Medulla oblongata (tissue), 1 donor: ENCODE measurements around the gene TAS2R31.
"Not testable (repeated sequence)": the region's sequence is repeated elsewhere in the genome, so short reads cannot be mapped to it uniquely, and the experiment has no call there.

Experiments
- DNase-seq: peaks from one replicate; pipeline ENCODE4 v3.0.0-alpha.2; 2015; ENCODE audit errors: extremely low spot score

Gene TAS2R31, protein sequence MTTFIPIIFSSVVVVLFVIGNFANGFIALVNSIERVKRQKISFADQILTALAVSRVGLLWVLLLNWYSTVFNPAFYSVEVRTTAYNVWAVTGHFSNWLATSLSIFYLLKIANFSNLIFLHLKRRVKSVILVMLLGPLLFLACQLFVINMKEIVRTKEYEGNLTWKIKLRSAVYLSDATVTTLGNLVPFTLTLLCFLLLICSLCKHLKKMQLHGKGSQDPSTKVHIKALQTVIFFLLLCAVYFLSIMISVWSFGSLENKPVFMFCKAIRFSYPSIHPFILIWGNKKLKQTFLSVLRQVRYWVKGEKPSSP

GRCh38 chr12:11031307-11031706, at the start of gene TAS2R31:
TAS2R31 (minus strand) TSS chr12:11031407; CDS start chr12:11031335, 72 bp downstream.
- DNase-seq, result no peak

- DNase-seq, result no peak
These were observed 47.0 kb upstream of the TAS2R31 start for GRCh38 chr12:11078246-11078645.

GRCh38 chr12:11075642-11076041, 44.4 kb upstream of the TAS2R31 start:
- peak; percentile 1 for DNase-seq

DNA sequence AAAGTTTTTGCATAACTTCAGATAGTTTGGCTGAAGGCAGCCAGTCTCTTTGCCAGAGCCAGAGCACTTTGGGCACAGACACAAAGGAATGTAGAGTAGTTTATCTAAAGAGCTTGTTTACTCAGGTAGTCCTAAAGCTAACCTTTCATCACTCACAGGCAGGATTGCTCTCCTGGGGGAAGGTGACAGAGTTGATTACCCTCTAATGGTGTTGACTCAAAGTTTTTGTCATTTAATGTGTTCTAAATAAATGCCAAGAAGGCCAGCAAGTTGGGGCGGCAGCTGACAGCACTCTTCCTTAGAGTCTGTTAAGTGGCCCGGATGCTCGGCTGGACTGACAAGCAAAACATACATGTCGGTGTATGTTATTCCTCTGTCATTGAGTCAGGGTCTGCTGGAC, 40.2 kb upstream of the TAS2R31 start:
- DNase-seq, result peak; percentile 1

DNA sequence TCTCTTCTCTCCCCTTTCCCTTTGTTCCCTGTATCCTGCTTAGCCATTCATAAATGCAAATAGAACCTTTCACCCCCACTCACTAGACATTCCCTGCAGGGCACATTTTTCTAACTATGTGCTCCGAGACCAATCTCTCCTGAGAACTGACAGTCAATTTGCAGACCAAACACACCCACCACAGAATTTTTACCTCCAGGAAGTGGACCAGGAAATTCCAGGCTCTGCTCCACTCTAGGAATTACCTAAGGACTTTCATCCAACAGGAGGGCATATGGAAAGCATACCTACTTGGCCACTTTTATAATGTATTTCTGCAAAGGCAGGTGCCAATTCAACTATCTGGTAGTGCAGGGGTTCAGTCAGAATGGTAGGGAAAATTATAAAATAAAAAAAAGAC, 39.8 kb upstream of the TAS2R31 start:
- DNase-seq, result no peak

DNA sequence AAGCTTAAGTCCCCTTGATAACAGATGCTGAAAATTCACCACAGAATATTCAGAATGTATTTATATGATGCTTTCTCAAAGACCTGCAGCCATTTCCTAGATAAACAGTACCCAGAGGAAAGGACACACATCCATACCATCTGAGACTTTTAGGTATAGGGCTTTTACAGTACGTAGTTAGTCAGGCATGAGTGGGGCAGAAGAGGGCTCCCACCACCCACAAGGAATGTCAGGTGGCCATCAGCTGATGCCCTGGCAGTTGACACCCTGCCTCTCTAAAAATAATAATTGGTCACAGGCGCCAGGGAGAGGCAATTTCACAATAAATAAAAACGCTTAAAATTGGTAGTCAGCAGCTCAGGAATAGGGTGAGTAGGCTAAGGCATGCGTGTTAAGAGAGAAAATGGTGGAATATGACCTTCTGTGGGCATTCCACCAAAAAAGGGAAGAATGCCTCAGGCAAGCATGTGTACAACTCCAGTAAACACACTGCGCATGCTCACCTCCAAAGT, 38.7 kb upstream of the TAS2R31 start:
- DNase-seq, result peak; percentile 1

DNA sequence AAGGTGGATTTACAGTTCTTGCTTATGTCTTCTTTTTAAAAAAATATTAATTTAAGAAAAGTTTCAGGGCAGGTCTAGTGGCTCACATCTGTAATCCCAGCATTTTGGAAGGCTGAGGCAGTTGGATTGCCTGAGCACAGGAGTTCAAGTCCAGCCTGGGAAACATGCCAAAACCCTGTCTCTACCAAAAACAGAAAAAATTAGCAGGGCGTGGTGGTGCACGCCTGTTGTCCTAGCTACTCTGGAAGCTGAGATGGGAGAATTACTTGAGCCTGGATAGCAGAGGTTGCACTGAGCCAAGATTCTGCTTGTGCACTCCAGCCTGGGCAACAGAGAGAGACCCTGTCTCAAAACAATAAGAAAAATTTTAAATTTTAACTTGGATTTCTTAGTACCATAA, 36.3 kb upstream of the TAS2R31 start:
- DNase-seq, result peak; percentile 80

GRCh38 chr12:11062194-11062593, 31.0 kb upstream of the TAS2R31 start, which contains the start of gene TAS2R46:
TAS2R46 (minus strand) TSS chr12:11062294; CDS start chr12:11062294, 0 bp downstream.
- not testable (repeated sequence) for DNase-seq

GRCh38 chr12:11059784-11060183, 28.6 kb upstream of the TAS2R31 start:
- no peak for DNase-seq

DNA sequence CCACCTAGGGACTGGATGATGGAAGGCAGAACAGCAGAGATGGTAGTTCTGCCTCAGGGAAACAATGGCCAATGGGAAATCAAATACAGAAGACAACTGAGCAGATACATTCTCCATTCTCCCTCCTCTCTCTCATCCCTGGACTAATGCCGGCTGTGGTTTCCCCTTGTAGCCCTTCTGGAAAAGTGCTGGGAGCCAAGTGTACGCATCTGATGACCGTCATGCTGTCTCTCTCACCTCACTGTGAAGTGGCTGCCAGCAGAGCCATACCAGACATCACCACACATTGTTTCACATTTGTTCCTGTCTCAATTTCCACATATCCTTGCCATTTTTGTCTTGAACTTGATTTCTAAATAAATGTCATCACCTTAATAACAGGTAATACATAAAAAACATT, 27.8 kb upstream of the TAS2R31 start:
- DNase-seq, result no peak

- DNase-seq, result no peak
These were observed 24.1 kb upstream of the TAS2R31 start for GRCh38 chr12:11055306-11055705.

DNA sequence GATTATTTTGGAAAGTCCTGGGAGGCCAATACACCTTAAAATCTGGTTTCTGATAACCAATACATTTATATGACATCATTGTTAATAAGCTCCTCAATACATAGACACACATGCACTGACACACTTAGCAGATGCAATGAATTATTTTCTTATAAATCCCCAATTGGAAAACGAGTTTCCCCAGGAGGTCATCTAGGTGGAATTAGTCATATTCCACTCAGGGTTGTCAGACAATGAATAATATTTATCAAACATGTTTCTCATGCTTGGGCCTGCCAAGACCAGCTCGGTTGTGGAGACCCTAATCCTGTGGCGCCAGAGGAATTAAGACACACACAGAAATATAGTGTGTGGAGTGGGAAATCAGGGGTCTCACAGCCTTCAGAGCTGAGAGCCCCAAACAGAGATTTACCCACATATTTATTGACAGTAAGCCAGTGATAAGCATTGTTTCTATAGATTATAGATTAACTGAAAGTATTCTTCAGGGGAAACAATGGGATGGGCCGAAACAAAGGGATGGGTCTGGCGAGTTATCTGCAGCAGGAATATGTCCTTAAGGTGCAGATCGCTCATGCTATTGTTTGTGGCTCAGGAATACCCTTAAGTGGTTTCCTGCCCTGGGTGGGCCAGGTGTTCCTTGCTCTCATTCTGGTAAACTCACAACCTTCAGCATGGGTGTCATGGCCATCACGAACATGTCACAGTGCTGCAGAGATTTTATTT, 18.8 kb upstream of the TAS2R31 start:
- DNase-seq, result not testable (repeated sequence)

DNA sequence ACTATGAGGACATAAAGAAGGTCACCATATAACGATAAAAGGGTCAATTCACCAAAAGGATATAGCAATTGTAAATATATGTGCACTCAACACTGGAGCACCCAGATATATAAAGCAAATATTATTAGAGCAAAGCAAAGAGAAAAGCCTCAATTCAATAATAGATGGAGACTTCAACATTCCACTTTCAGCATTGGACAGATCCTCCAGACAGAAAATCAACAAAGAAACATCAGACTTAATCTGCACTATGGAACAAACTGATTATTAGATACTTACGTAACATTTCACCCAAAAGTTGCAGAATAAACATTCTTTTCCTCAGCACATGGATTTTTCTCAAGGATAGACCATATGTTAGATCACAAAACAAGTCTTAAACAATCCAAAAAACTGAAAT, 10.2 kb upstream of the TAS2R31 start:
- not testable (repeated sequence) for DNase-seq

- no peak for DNase-seq
These were observed 9.0 kb upstream of the TAS2R31 start for GRCh38 chr12:11040162-11040561.

GRCh38 chr12:11039171-11039570, 8.0 kb upstream of the TAS2R31 start:
- DNase-seq, result no peak

DNA sequence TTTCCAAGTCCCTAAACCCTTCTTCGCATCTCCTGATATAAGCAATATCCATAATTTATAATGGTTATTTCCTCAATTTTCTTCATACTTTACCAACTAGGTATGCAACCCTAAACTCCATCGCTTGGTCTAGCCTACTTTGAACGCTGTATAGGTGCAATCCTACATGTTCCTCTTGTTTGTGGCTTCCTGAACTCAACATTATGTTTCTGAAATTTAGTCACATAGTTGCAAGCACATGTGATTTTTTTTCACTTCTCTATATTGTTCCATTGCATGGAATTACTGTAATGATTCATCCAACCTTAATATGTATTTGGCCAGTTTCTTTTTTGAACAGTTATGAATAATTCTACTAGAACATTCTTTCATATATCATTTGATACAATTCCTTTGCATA, 2.8 kb upstream of the TAS2R31 start:
- DNase-seq, result not testable (repeated sequence)

GRCh38 chr12:11026118-11026517, 5.1 kb downstream of the TAS2R31 start:
- no peak for DNase-seq

- no peak for DNase-seq
These were observed 7.8 kb downstream of the TAS2R31 start for GRCh38 chr12:11023387-11023786.

GRCh38 chr12:11022520-11022919, 8.7 kb downstream of the TAS2R31 start, which contains the start of gene TAS2R19:
TAS2R19 (minus strand) TSS chr12:11022620; CDS start chr12:11022571, 49 bp downstream.
- DNase-seq, result no peak

DNA sequence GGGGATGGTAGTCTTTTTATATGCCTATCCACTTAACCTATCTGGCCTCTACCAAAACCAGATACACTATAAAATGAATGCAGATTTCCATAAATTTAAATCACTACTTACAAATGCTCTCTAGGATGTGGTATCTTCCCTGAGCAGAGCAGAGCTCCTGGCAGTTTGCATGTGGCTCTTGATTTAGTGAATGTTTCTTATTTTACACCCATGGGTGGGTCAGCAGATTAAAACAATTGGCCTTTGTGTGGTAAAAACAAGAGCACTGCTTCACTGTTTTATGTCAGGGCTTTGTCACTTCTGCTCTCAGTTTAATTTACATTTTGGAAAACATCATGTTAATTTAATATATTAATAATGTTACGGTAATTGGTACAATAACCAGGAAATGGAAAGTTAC, 14.3 kb downstream of the TAS2R31 start:
- peak; percentile 90 for DNase-seq

DNA sequence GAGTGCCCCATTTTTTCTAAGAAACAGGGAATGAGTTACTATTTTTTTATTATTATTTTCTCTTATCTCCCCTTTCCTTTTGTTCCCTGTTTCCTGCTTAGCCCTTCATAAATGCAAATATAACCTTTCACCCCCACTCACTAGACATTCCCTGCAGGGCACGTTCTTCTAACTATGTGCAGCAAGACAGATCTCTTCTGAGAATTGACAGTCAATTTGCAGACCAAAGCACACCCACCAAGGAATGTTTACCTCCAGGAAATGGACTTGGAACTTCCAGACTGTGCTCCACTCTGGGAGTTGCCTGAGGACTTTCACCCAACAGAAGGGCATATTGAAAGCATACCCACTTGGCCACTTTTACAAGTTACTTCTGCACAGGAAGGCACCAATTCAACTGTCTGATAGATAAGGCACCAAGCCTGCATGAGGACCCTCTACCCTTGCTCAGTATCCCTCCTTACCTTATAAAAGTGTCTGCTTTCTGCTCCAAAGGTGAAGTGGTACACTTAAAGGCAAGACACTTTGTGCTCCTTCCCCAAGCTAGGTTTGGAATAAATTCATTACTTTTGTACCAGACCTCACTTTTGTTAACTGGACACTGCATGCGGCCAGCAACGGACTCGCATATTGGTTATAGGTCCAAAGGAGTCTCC, 15.3 kb downstream of the TAS2R31 start:
- no peak for DNase-seq

GRCh38 chr12:11014234-11014633, 17.0 kb downstream of the TAS2R31 start:
- DNase-seq, result no peak
